OCI-LY7 (cell line): ENCODE data around the gene CEP112. TPM values are rescaled to one million over a fixed set of nuclear protein-coding genes. Genes with fewer than 3 reads are reported as not detected.

ENCODE experiments used
- BruUV-seq: library from RNA; stranded (reverse); fragments of 400-500 nt; replicated peaks from 2 replicates; lab custom pipeline; 2021; lab: Mats Ljungman, UMichigan
- CTCF ChIA-PET: fragments of 300-600 bp; sonication (Branson Sonifier 250); formaldehyde crosslinking; loops from one replicate; lab custom pipeline; 2022; ENCODE audit warnings: antibody characterized with exemption; ENCODE audit not compliant: unreplicated experiment; lab: Charles Lee
- POLR2A ChIA-PET: fragments of 300-600 bp; sonication (Branson Sonifier 250); formaldehyde crosslinking; loops from one replicate; lab custom pipeline; 2022; ENCODE audit warnings: antibody characterized with exemption; lab: Charles Lee
- DNase-seq: peaks from one replicate; pipeline ENCODE4 v3.0.0-alpha.2; 2015; ENCODE audit warnings: low spot score
- H2AFZ ChIP-seq: fragments of 200-600 bp; sonication (generic), shearing (Covaris generic); 2 replicates; pipeline ENCODE4 v1.6.1; 2014; ENCODE audit warnings: mild to moderate bottlenecking, antibody characterized with exemption, low read length, moderate library complexity
- H3K27ac ChIP-seq: fragments of 200-600 bp; sonication (generic); 2 replicates; pipeline ENCODE4 v1.5.1; 2014; ENCODE audit warnings: mixed run types, low read depth, mild to moderate bottlenecking, moderate library complexity, low read length, inconsistent platforms; ENCODE audit not compliant: poor library complexity, severe bottlenecking
- H3K36me3 ChIP-seq: fragments of 200-600 bp; sonication (generic); 2 replicates; pipeline ENCODE4 v1.6.1; 2014; ENCODE audit warnings: mild to moderate bottlenecking, antibody characterized with exemption, low read length, moderate library complexity, mixed read lengths; ENCODE audit not compliant: insufficient read depth
- H3K4me1 ChIP-seq: fragments of 200-600 bp; sonication (generic); 2 replicates; pipeline ENCODE4 v1.5.1; 2014; ENCODE audit warnings: mild to moderate bottlenecking, low read length; ENCODE audit not compliant: insufficient read depth, poor library complexity, severe bottlenecking
- H3K4me2 ChIP-seq: fragments of 200-600 bp; sonication (generic); 2 replicates; pipeline ENCODE4 v1.6.1; 2014; ENCODE audit warnings: mild to moderate bottlenecking, low read length
- H3K4me3 ChIP-seq: fragments of 200-600 bp; sonication (generic); 2 replicates; pipeline ENCODE4 v1.5.1; 2014; ENCODE audit warnings: mild to moderate bottlenecking, low read depth, low read length; ENCODE audit not compliant: poor library complexity, severe bottlenecking
- H3K79me2 ChIP-seq: fragments of 200-600 bp; sonication (generic); 2 replicates; pipeline ENCODE4 v1.6.1; 2016; ENCODE audit warnings: low read depth, mild to moderate bottlenecking, low read length, moderate library complexity, mixed read lengths; ENCODE audit not compliant: insufficient read depth
- H3K9me2 ChIP-seq: fragments of 200-600 bp; sonication (generic); 2 replicates; pipeline ENCODE4 v1.6.1; 2016; ENCODE audit warnings: mild to moderate bottlenecking, low read length, mixed read lengths; ENCODE audit not compliant: insufficient read depth
- H3K9me3 ChIP-seq: fragments of 200-600 bp; sonication (generic); 2 replicates; pipeline ENCODE4 v1.6.1; 2014; ENCODE audit warnings: mild to moderate bottlenecking, mixed run types, low read length, mixed read lengths
- H4K20me1 ChIP-seq: fragments of 200-600 bp; sonication (generic); 2 replicates; pipeline ENCODE4 v1.6.1; 2014; ENCODE audit warnings: mild to moderate bottlenecking, antibody characterized with exemption, low read length, moderate library complexity, mixed read lengths; ENCODE audit not compliant: insufficient read depth
- CTCF ChIP-seq: fragments of 200-600 bp; sonication (generic); conservative IDR thresholded peaks from 2 replicates; pipeline ENCODE4 v1.5.1; 2014; ENCODE audit warnings: mild to moderate bottlenecking, antibody characterized with exemption, low read length, moderate library complexity, mixed read lengths
- EZH2phosphoT487 ChIP-seq: fragments of 200-600 bp; sonication (generic); IDR thresholded peaks from 2 replicates; pipeline ENCODE4 v1.6.1; 2018; ENCODE audit warnings: low read depth, borderline replicate concordance, mild to moderate bottlenecking, mixed run types, antibody characterized with exemption, low read length, moderate library complexity, mixed read lengths
- intact Hi-C: fragments of 100-400 bp; cut with micrococcal nuclease; formaldehyde crosslinking; loops from one replicate; pipeline ENCODE4 v1.10.0; 2022; ENCODE audit not compliant: unreplicated experiment
- total RNA-seq, 2 experiments: library from RNA; depleted of rRNA in 1 of 2; stranded (reverse); fragments of >200 nt in 1 of 2; shearing (Covaris generic) in 1 of 2; gene quantifications; 2 replicates each; pipeline ENCODE4 v1.2.3, GENCODE V29; 2014 to 2022

CEP112 gene
- total RNA-seq, 2 experiments from 2014 or later: 2.7 to 6.9 TPM

GRCh38 chr17:66175892-66176291 is 16.0 kb downstream of the CEP112 start:
- ChIA-PET CTCF (no interaction called here), POLR2A (no interaction called here)
- Histone ChIP-seq H2AFZ (no peak overlapping the region), H3K4me3 (no peak overlapping the region), H3K4me2 (no peak overlapping the region), H4K20me1 (no peaks in the 10 kb centered on the region), H3K4me1 (no peaks in the 10 kb centered on the region), H3K27ac (no peak overlapping the region), H3K9me2 (no peaks in the 10 kb centered on the region), H3K36me3 (no peaks in the 10 kb centered on the region), H3K79me2 (no peaks in the 10 kb centered on the region), H3K9me3 (no peaks in the 10 kb centered on the region)
- no TSS peak for BruUV-seq
- no peak for TF ChIP-seq CTCF
- TF ChIP-seq EZH2phosphoT487: no peak
- intact Hi-C loops: no loop called here
- DNase-seq: no peak

- intact Hi-C loops: no loop called here
- H2AFZ ChIP-seq: no peak overlapping the region
- TF ChIP-seq CTCF (no peak), EZH2phosphoT487 (no peak)
- CTCF ChIA-PET: no interaction called here
- H3K4me1 ChIP-seq: no peaks in the 10 kb centered on the region
- H3K79me2 ChIP-seq: no peaks in the 10 kb centered on the region
- POLR2A ChIA-PET: interaction anchor here (1.1 kb wide), 2 partner anchors 11 to 31 kb away, joined by 4 read pairs; no protein-coding TSS in a partner anchor
- H4K20me1 ChIP-seq: no peaks in the 10 kb centered on the region
- H3K9me3 ChIP-seq: no peaks in the 10 kb centered on the region
- H3K27ac ChIP-seq: no peak overlapping the region
- no TSS peak for BruUV-seq
- no peaks in the 10 kb centered on the region for H3K36me3 ChIP-seq
- DNase-seq: no peak
- no peak overlapping the region for H3K4me3 ChIP-seq
- H3K4me2 ChIP-seq: no peak overlapping the region
- no peaks in the 10 kb centered on the region for H3K9me2 ChIP-seq
Measured at GRCh38 chr17:66172691-66173223, 19.2 kb downstream of the CEP112 start.

GRCh38 chr17:66172144-66172543 is 19.8 kb downstream of the CEP112 start:
- no peaks in the 10 kb centered on the region for H3K9me3 ChIP-seq
- no peaks in the 10 kb centered on the region for H3K79me2 ChIP-seq
- H3K9me2 ChIP-seq: no peaks in the 10 kb centered on the region
- BruUV-seq: no TSS peak
- no peak overlapping the region for H3K4me2 ChIP-seq
- H3K36me3 ChIP-seq: no peaks in the 10 kb centered on the region
- no peak overlapping the region for H3K4me3 ChIP-seq
- no peak for DNase-seq
- no peaks in the 10 kb centered on the region for H3K4me1 ChIP-seq
- H3K27ac ChIP-seq: no peak overlapping the region
- no peak overlapping the region for H2AFZ ChIP-seq
- CTCF ChIA-PET: no interaction called here
- no peaks in the 10 kb centered on the region for H4K20me1 ChIP-seq
- intact Hi-C loops: no loop called here
- TF ChIP-seq CTCF: no peak
- no peak for TF ChIP-seq EZH2phosphoT487
- POLR2A ChIA-PET: no interaction called here
